ENCODE data around the gene B4GALT6. TPM values are rescaled to one million over a fixed set of nuclear protein-coding genes. Genes with fewer than 3 reads are reported as not detected.

The B4GALT6 gene
- total RNA-seq, 1 donor from 2014 or later, result 7.4 TPM

- H3K4me3 ChIP-seq (ENCODE audit: low read depth, low read length), result no peak overlapping the region
- DNase-seq (ENCODE audit: low read depth), result no peak
- TF ChIP-seq CTCF (conservative IDR thresholded peaks at IDR 0.05; ENCODE audit: low read depth, low read length), result no peak
These were observed 59.3 kb downstream of the B4GALT6 start for GRCh38 chr18:31624892-31625640.

- TF ChIP-seq CTCF (conservative IDR thresholded peaks at IDR 0.05; ENCODE audit: low read depth, low read length), result no peak
- no peak for DNase-seq (ENCODE audit: low read depth)
- H3K4me3 ChIP-seq (ENCODE audit: low read depth, low read length), result no peak overlapping the region
These were observed 65.1 kb downstream of the B4GALT6 start for GRCh38 chr18:31619291-31619690.

GRCh38 chr18:31618801-31619200 is 65.6 kb downstream of the B4GALT6 start:
- TF ChIP-seq CTCF (conservative IDR thresholded peaks at IDR 0.05; ENCODE audit: low read depth, low read length), result no peak
- H3K4me3 ChIP-seq (ENCODE audit: low read depth, low read length), result no peak overlapping the region
- no peak for DNase-seq (ENCODE audit: low read depth)

GRCh38 chr18:31617031-31617717 is 67.2 kb downstream of the B4GALT6 start:
- H3K4me3 ChIP-seq (ENCODE audit: low read depth, low read length), result no peak overlapping the region
- TF ChIP-seq CTCF (conservative IDR thresholded peaks at IDR 0.05; ENCODE audit: low read depth, low read length), result no peak
- DNase-seq (ENCODE audit: low read depth), result no peak

- DNase-seq (ENCODE audit: low read depth), result no peak
- H3K4me3 ChIP-seq (ENCODE audit: low read depth, low read length), result no peak overlapping the region
- no peak for TF ChIP-seq CTCF (conservative IDR thresholded peaks at IDR 0.05; ENCODE audit: low read depth, low read length)
These were observed 67.8 kb downstream of the B4GALT6 start for GRCh38 chr18:31616586-31616985.

- TF ChIP-seq CTCF (conservative IDR thresholded peaks at IDR 0.05; ENCODE audit: low read depth, low read length), result no peak
- no peak for DNase-seq (ENCODE audit: low read depth)
- no peak overlapping the region for H3K4me3 ChIP-seq (ENCODE audit: low read depth, low read length)
These were observed 70.3 kb downstream of the B4GALT6 start for GRCh38 chr18:31614044-31614443.
